Keratinocyte (primary cell): ENCODE measurements around the gene PLCH2. TPM values are rescaled to one million over a fixed set of nuclear protein-coding genes. Genes with fewer than 3 reads are reported as not detected.

Experiments
- DNase-seq: peaks from one replicate; pipeline ENCODE4 v3.0.0-alpha.2; 2011; ENCODE audit warnings: low read depth, missing footprints, low spot score
- FAIRE-seq: peaks from 2 replicates; lab custom pipeline; 2011; peaks lifted over from hg19 to GRCh38; lab: Jason Lieb, UNC
- H2AFZ ChIP-seq: 2 replicates; pipeline ENCODE4 v1.6.0; 2012; ENCODE audit warnings: low read length, control low read depth, inconsistent platforms; ENCODE audit not compliant: control insufficient read depth
- H3K27ac ChIP-seq: 2 replicates; pipeline ENCODE4 v1.5.1; 2011; ENCODE audit warnings: low read length; ENCODE audit not compliant: control insufficient read depth, insufficient read depth
- H3K27me3 ChIP-seq: 3 replicates; pipeline ENCODE4 v1.6.0; 2011; ENCODE audit warnings: low read length; ENCODE audit not compliant: control insufficient read depth, insufficient read depth; ENCODE audit errors: extremely low read depth
- H3K36me3 ChIP-seq, 2 experiments: 2 replicates in 1 of 2; 3 replicates in 1 of 2; pipeline ENCODE4 v1.5.1; 2011; ENCODE audit warnings: low read length in 2 of 2, mild to moderate bottlenecking in 1 of 2; ENCODE audit not compliant: control insufficient read depth in 2 of 2, insufficient read depth in 2 of 2; ENCODE audit errors: extremely low read depth in 1 of 2
- H3K4me1 ChIP-seq: 3 replicates; pipeline ENCODE4 v1.5.1; 2011; ENCODE audit warnings: low read length; ENCODE audit not compliant: control insufficient read depth, insufficient read depth; ENCODE audit errors: extremely low read depth
- H3K4me2 ChIP-seq: 3 replicates; pipeline ENCODE4 v1.6.0; 2011; ENCODE audit warnings: low read depth, low read length; ENCODE audit not compliant: control insufficient read depth, insufficient read depth; ENCODE audit errors: extremely low read depth
- H3K4me3 ChIP-seq, 3 experiments: fragments of 200-600 bp in 1 of 3; sonication (generic) in 1 of 3; 2 replicates in 2 of 3; 3 replicates in 1 of 3; pipeline ENCODE4 v1.5.1; 2011 to 2016; ENCODE audit warnings: low read length in 3 of 3, mild to moderate bottlenecking in 3 of 3, control low read depth in 2 of 3, inconsistent platforms in 1 of 3, low read depth in 1 of 3, mixed read lengths in 1 of 3, mixed run types in 1 of 3, moderate library complexity in 1 of 3; ENCODE audit not compliant: control insufficient read depth in 2 of 3, insufficient read depth in 2 of 3; ENCODE audit errors: extremely low read depth in 1 of 3
- H3K79me2 ChIP-seq: 2 replicates; pipeline ENCODE4 v1.6.0; 2012; ENCODE audit warnings: low read length; ENCODE audit not compliant: control insufficient read depth, insufficient read depth
- H3K9ac ChIP-seq: 3 replicates; pipeline ENCODE4 v1.6.0; 2011; ENCODE audit warnings: low read length; ENCODE audit not compliant: control insufficient read depth, insufficient read depth; ENCODE audit errors: extremely low read depth
- H3K9me1 ChIP-seq: 3 replicates; pipeline ENCODE4 v1.6.0; 2011; ENCODE audit warnings: low read length; ENCODE audit not compliant: control insufficient read depth, insufficient read depth; ENCODE audit errors: extremely low read depth
- H3K9me3 ChIP-seq: 2 replicates; pipeline ENCODE4 v1.5.1; 2012; ENCODE audit warnings: low read depth, low read length; ENCODE audit not compliant: control insufficient read depth
- H4K20me1 ChIP-seq: 3 replicates; pipeline ENCODE4 v1.6.0; 2011; ENCODE audit warnings: low read length; ENCODE audit not compliant: control insufficient read depth, insufficient read depth; ENCODE audit errors: extremely low read depth
- CTCF ChIP-seq, 3 experiments: IDR thresholded peaks in 1 of 3; conservative IDR thresholded peaks in 1 of 3; optimal IDR thresholded peaks in 1 of 3; 2 replicates in 2 of 3; 3 replicates in 1 of 3; pipeline versions ENCODE3 to v1.5.1; 2011; ENCODE audit warnings: low read length in 3 of 3, mild to moderate bottlenecking in 3 of 3, moderate library complexity in 2 of 3, control low read depth in 1 of 3, inconsistent platforms in 1 of 3; ENCODE audit not compliant: insufficient read depth in 2 of 3; ENCODE audit errors: extremely low read depth in 1 of 3
- EZH2 ChIP-seq: IDR thresholded peaks from one replicate; pipeline ENCODE4 v1.6.1; 2012; ENCODE audit warnings: inconsistent platforms, mild to moderate bottlenecking, low read length, moderate library complexity
- dilution Hi-C: fragments of 300-500 bp; cut with MboI; formaldehyde crosslinking; loops from one replicate; pipeline ENCODE4 v1.7.0; 2020; ENCODE audit warnings: low sequenced_read_pairs; ENCODE audit not compliant: extremely low pct_ligation_motif_present
- polyA plus RNA-seq, 5 experiments: library from polyadenylated mRNA; depleted of rRNA in 3 of 5; stranded (reverse) in 3 of 5; stranded (forward) in 1 of 5; unstranded in 1 of 5; fragments of >200 nt; gene quantifications; 1 replicate in 1 of 5; 2 replicates in 3 of 5; 3 replicates in 1 of 5; pipeline versions ENCODE4 v1.2.1 to v1.2.3, GENCODE V29; 2011 to 2012; ENCODE audit warnings: missing spikeins in 2 of 5, low read depth in 1 of 5, low replicate concordance in 1 of 5

Gene PLCH2
- polyA plus RNA-seq, 1 donor (not counting 4 experiments of a cell fraction or from before 2014, with no cell fraction given), result 57.4 TPM

- no peaks in the 10 kb centered on the region for H3K36me3 ChIP-seq
- dilution Hi-C loops, result no loop called here
- no peaks in the 10 kb centered on the region for H4K20me1 ChIP-seq
- no peaks in the 10 kb centered on the region for H3K9me1 ChIP-seq
- H3K9me3 ChIP-seq, result no peaks in the 10 kb centered on the region
- H3K79me2 ChIP-seq, result no peaks in the 10 kb centered on the region
- H3K4me1 ChIP-seq, result peaks cover 21% of the 10 kb centered on the region
- no peak overlapping the region for H3K4me2 ChIP-seq
- DNase-seq (no peak), FAIRE-seq (no peak)
- H3K27me3 ChIP-seq, result no peaks in the 10 kb centered on the region
- H3K9ac ChIP-seq, result no peak overlapping the region
- TF ChIP-seq EZH2 (no peak), CTCF (optimal IDR thresholded peaks at IDR 0.05 in 1 of 3, IDR thresholded peaks at IDR 0.05 in 1 of 3, conservative IDR thresholded peaks at IDR 0.05 in 1 of 3; ENCODE audit: extremely low read depth in 1 of 3, insufficient read depth in 2 of 3, low read length in 3 of 3) (no peak)
- H2AFZ ChIP-seq, result no peak overlapping the region
- H3K4me3 ChIP-seq, result no peak overlapping the region
- H3K27ac ChIP-seq, result no peak overlapping the region
These were observed 65.6 kb downstream of the PLCH2 start for GRCh38 chr1:2541619-2542245.

GRCh38 chr1:2542246-2542915 is 66.3 kb downstream of the PLCH2 start:
- H3K9ac ChIP-seq, result no peak overlapping the region
- no peaks in the 10 kb centered on the region for H3K36me3 ChIP-seq
- no peaks in the 10 kb centered on the region for H3K9me3 ChIP-seq
- no peak overlapping the region for H3K4me3 ChIP-seq
- no peaks in the 10 kb centered on the region for H4K20me1 ChIP-seq
- FAIRE-seq (no peak), DNase-seq (no peak)
- dilution Hi-C loops, result no loop called here
- H3K9me1 ChIP-seq, result no peaks in the 10 kb centered on the region
- no peaks in the 10 kb centered on the region for H3K79me2 ChIP-seq
- H2AFZ ChIP-seq, result no peak overlapping the region
- no peak overlapping the region for H3K27ac ChIP-seq
- H3K4me2 ChIP-seq, result no peak overlapping the region
- peaks cover 21% of the 10 kb centered on the region for H3K4me1 ChIP-seq
- TF ChIP-seq EZH2 (no peak), CTCF (optimal IDR thresholded peaks at IDR 0.05 in 1 of 3, IDR thresholded peaks at IDR 0.05 in 1 of 3, conservative IDR thresholded peaks at IDR 0.05 in 1 of 3; ENCODE audit: extremely low read depth in 1 of 3, insufficient read depth in 2 of 3, low read length in 3 of 3) (no peak)
- no peaks in the 10 kb centered on the region for H3K27me3 ChIP-seq
